H9 (cell line): ENCODE data around the gene MINDY4. TPM values are rescaled to one million over a fixed set of nuclear protein-coding genes. Genes with fewer than 3 reads are reported as not detected.

ENCODE experiments used
- DNase-seq: peaks from one replicate; pipeline ENCODE4 v3.0.0-alpha.2; 2017
- H2AFZ ChIP-seq: one replicate; pipeline ENCODE4 v1.6.1; 2013; ENCODE audit warnings: mild to moderate bottlenecking, low read length, control low read depth, moderate library complexity
- H2AK5ac ChIP-seq: 2 replicates; pipeline ENCODE4 v1.6.1; 2013; ENCODE audit warnings: low read length, control low read depth, mixed read lengths; ENCODE audit not compliant: insufficient read length
- H2BK120ac ChIP-seq: one replicate; pipeline ENCODE4 v1.6.1; 2013; ENCODE audit warnings: low read depth, mild to moderate bottlenecking, low read length, control low read depth, inconsistent platforms; ENCODE audit not compliant: poor library complexity, severe bottlenecking
- H2BK12ac ChIP-seq: 2 replicates; pipeline ENCODE4 v1.6.1; 2013; ENCODE audit warnings: low read length, control low read depth, mixed read lengths, low read depth; ENCODE audit not compliant: insufficient read length
- H2BK15ac ChIP-seq: 2 replicates; pipeline ENCODE4 v1.6.1; 2013; ENCODE audit warnings: low read depth, low read length, control low read depth
- H2BK20ac ChIP-seq: one replicate; pipeline ENCODE4 v1.6.1; 2013; ENCODE audit warnings: low read depth, mild to moderate bottlenecking, low read length, control low read depth, inconsistent platforms; ENCODE audit not compliant: poor library complexity, severe bottlenecking
- H2BK5ac ChIP-seq: 2 replicates; pipeline ENCODE4 v1.6.1; 2013; ENCODE audit warnings: low read length, control low read depth, mixed read lengths; ENCODE audit not compliant: insufficient read length
- H3K14ac ChIP-seq: 2 replicates; pipeline ENCODE4 v1.6.1; 2013; ENCODE audit warnings: low read length, control low read depth; ENCODE audit not compliant: insufficient read depth
- H3K18ac ChIP-seq: 2 replicates; pipeline ENCODE4 v1.6.1; 2013; ENCODE audit warnings: low read depth, mild to moderate bottlenecking, mixed read lengths, low read length, control low read depth; ENCODE audit not compliant: insufficient read length
- H3K23ac ChIP-seq: 2 replicates; pipeline ENCODE4 v1.6.1; 2013; ENCODE audit warnings: low read length, control low read depth, mixed read lengths, low read depth; ENCODE audit not compliant: insufficient read length
- H3K23me2 ChIP-seq: 2 replicates; pipeline ENCODE4 v1.6.1; 2013; ENCODE audit warnings: low read depth, mild to moderate bottlenecking, mixed read lengths, low read length, control low read depth; ENCODE audit not compliant: insufficient read length, poor library complexity, severe bottlenecking
- H3K27ac ChIP-seq: 2 replicates; pipeline ENCODE4 v1.5.1; 2013; ENCODE audit warnings: low read length, control low read depth, mixed read lengths, low read depth; ENCODE audit not compliant: insufficient read length
- H3K27me3 ChIP-seq: 2 replicates; pipeline ENCODE4 v1.6.1; 2013; ENCODE audit warnings: low read length, control low read depth, inconsistent platforms; ENCODE audit not compliant: insufficient read depth
- H3K4ac ChIP-seq: 2 replicates; pipeline ENCODE4 v1.6.1; 2013; ENCODE audit warnings: low read depth, mild to moderate bottlenecking, control low read depth, inconsistent platforms, low read length, moderate library complexity
- H3K4me1 ChIP-seq: 2 replicates; pipeline ENCODE4 v1.6.1; 2013; ENCODE audit warnings: low read length, control low read depth, inconsistent platforms; ENCODE audit not compliant: insufficient read depth
- H3K4me2 ChIP-seq: 2 replicates; pipeline ENCODE4 v1.6.1; 2013; ENCODE audit warnings: low read length, control low read depth, mixed read lengths; ENCODE audit not compliant: insufficient read length, insufficient read depth
- H3K56ac ChIP-seq: 2 replicates; pipeline ENCODE4 v1.6.1; 2013; ENCODE audit warnings: low read depth, mild to moderate bottlenecking, mixed read lengths, low read length, control low read depth; ENCODE audit not compliant: insufficient read length
- H3K79me1 ChIP-seq: 2 replicates; pipeline ENCODE4 v1.6.1; 2013; ENCODE audit warnings: low read depth, mild to moderate bottlenecking, moderate library complexity, low read length, control low read depth, inconsistent platforms; ENCODE audit not compliant: insufficient read depth, poor library complexity, severe bottlenecking
- H3K79me2 ChIP-seq: 2 replicates; pipeline ENCODE4 v1.6.1; 2013; ENCODE audit warnings: low read length, control low read depth, inconsistent platforms; ENCODE audit not compliant: insufficient read depth
- H3K9ac ChIP-seq: 2 replicates; pipeline ENCODE4 v1.6.1; 2013; ENCODE audit warnings: low read length, control low read depth, mixed read lengths; ENCODE audit not compliant: insufficient read length; ENCODE audit errors: extremely low read depth
- H3K9me3 ChIP-seq: one replicate; pipeline ENCODE4 v1.6.1; 2013; ENCODE audit warnings: low read depth, low read length, inconsistent platforms; ENCODE audit not compliant: control insufficient read depth
- H3T11ph ChIP-seq: one replicate; pipeline ENCODE4 v1.6.1; 2013; ENCODE audit warnings: mild to moderate bottlenecking, low read length, control low read depth, inconsistent platforms
- H4K20me1 ChIP-seq: one replicate; pipeline ENCODE4 v1.6.1; 2013; ENCODE audit not compliant: control insufficient read depth, insufficient read length, insufficient read depth
- H4K5ac ChIP-seq: 2 replicates; pipeline ENCODE4 v1.6.1; 2013; ENCODE audit warnings: low read depth, mild to moderate bottlenecking, mixed read lengths, low read length, control low read depth; ENCODE audit not compliant: insufficient read length
- H4K8ac ChIP-seq: replicated peaks from 2 replicates; pipeline ENCODE4 v1.6.1; 2013; ENCODE audit warnings: low read length, control low read depth, mixed read lengths, low read depth; ENCODE audit not compliant: insufficient read length
- H4K91ac ChIP-seq: 2 replicates; pipeline ENCODE4 v1.6.1; 2013; ENCODE audit warnings: low read depth, mild to moderate bottlenecking, moderate library complexity, mixed read lengths, low read length, control low read depth; ENCODE audit not compliant: insufficient read length
- H3K27ac Mint-ChIP-seq, 3 experiments: 2 replicates in 2 of 3; 3 replicates in 1 of 3; pipeline ENCODE4 v1.8.0; 2020 to 2021; ENCODE audit warnings: mixed read lengths in 3 of 3, mild to moderate bottlenecking in 1 of 3, moderate library complexity in 1 of 3
- H3K27me3 Mint-ChIP-seq: 2 replicates; pipeline ENCODE4 v1.8.0; 2021; ENCODE audit warnings: low read depth, mild to moderate bottlenecking, moderate library complexity, mixed read lengths
- H3K36me3 Mint-ChIP-seq, 3 experiments: 2 replicates in 2 of 3; 3 replicates in 1 of 3; pipeline ENCODE4 v1.8.0; 2020 to 2021; ENCODE audit warnings: low read depth in 3 of 3, mixed read lengths in 3 of 3; ENCODE audit not compliant: insufficient read depth in 1 of 3
- H3K4me1 Mint-ChIP-seq, 2 experiments: 2 replicates each; pipeline ENCODE4 v1.8.0; 2020; ENCODE audit warnings: mixed read lengths in 2 of 2
- H3K4me3 Mint-ChIP-seq, 2 experiments: 2 replicates in 1 of 2; 3 replicates in 1 of 2; pipeline ENCODE4 v1.8.0; 2020 to 2021; ENCODE audit warnings: mild to moderate bottlenecking in 2 of 2, mixed read lengths in 2 of 2, moderate library complexity in 1 of 2
- H3K9me3 Mint-ChIP-seq, 2 experiments: 2 replicates in 1 of 2; 3 replicates in 1 of 2; pipeline ENCODE4 v1.8.0; 2020; ENCODE audit warnings: mild to moderate bottlenecking in 2 of 2, mixed read lengths in 2 of 2, moderate library complexity in 1 of 2
- CTCF ChIP-seq: fragments of 200-600 bp; sonication (generic); conservative IDR thresholded peaks from 3 replicates; pipeline ENCODE4 v1.8.0; 2021; ENCODE audit warnings: antibody characterized with exemption, mild to moderate bottlenecking
- WGBS: extraction: QIAGEN DNeasy Blood & Tissue Kit; methylation state at CpG from one replicate; pipeline ENCODE4 v1.1.7; 2013; ENCODE audit warnings: missing lambda C conversion rate, low lambda C conversion rate, mixed read lengths; ENCODE audit not compliant: insufficient read length; ENCODE audit errors: extremely low coverage; 5-methylcytosine and 5-hydroxymethylcytosine counted together
- total RNA-seq: library from RNA; stranded (reverse); gene quantifications from 2 replicates; pipeline ENCODE4 v1.2.1, GENCODE V29; 2021

MINDY4 gene
- total RNA-seq, 1 experiment from 2014 or later = 3.1 TPM

GRCh38 chr7:30922596-30922995 is 151.4 kb downstream of the MINDY4 start:
- no peak overlapping the region for H2BK5ac ChIP-seq
- no peak overlapping the region for H2BK12ac ChIP-seq
- no peak overlapping the region for H3K9ac ChIP-seq
- H3K18ac ChIP-seq = no peak overlapping the region
- no peak overlapping the region for H3K4me3 Mint-ChIP-seq
- H3K4ac ChIP-seq = no peak overlapping the region
- no peak overlapping the region for H3K23ac ChIP-seq
- H3K27me3 Mint-ChIP-seq = peaks cover 15% of the 10 kb centered on the region
- peak overlapping the region in 2 of 3 experiments; percentile 17 to 57; a peak in 2 of 7 replicates for H3K27ac Mint-ChIP-seq
- H4K5ac ChIP-seq = no peak overlapping the region
- WGBS = no CpG with 5 or more reads among the region's 9 CpGs
- no peak overlapping the region for H2AK5ac ChIP-seq
- peaks cover 0 to 6% of the 10 kb centered on the region in 2 experiments; a peak in 2 of 4 replicates for H3K4me1 Mint-ChIP-seq
- H2BK15ac ChIP-seq = no peak overlapping the region
- H4K8ac ChIP-seq = no peak overlapping the region
- no peaks in the 10 kb centered on the region for H3K79me1 ChIP-seq
- H4K20me1 ChIP-seq = no peaks in the 10 kb centered on the region
- H2BK20ac ChIP-seq = no peak overlapping the region
- no peaks in the 10 kb centered on the region for H3K79me2 ChIP-seq
- no peaks in the 10 kb centered on the region for H3K36me3 Mint-ChIP-seq
- no peaks in the 10 kb centered on the region for H3K27me3 ChIP-seq
- H4K91ac ChIP-seq = no peak overlapping the region
- H2BK120ac ChIP-seq = no peak overlapping the region
- H3K4me1 ChIP-seq = no peaks in the 10 kb centered on the region
- DNase-seq = peak; percentile 16
- no peaks in the 10 kb centered on the region for H3K23me2 ChIP-seq
- no peak overlapping the region for H3T11ph ChIP-seq
- H3K4me2 ChIP-seq = no peak overlapping the region
- no peak overlapping the region for H3K56ac ChIP-seq
- no peak overlapping the region for H3K14ac ChIP-seq
- no peaks in the 10 kb centered on the region; a peak in 1 of 5 replicates for H3K9me3 Mint-ChIP-seq
- no peak overlapping the region for H3K27ac ChIP-seq
- no peak for TF ChIP-seq CTCF
- no peaks in the 10 kb centered on the region for H3K9me3 ChIP-seq
- no peak overlapping the region for H2AFZ ChIP-seq
